Neural progenitor cell (in vitro differentiated cells): ENCODE results near the gene CHRNE.

Source experiments
- CTCF ChIP-seq: fragments of 200-600 bp; sonication (generic); IDR thresholded peaks from 2 replicates; pipeline ENCODE4 v1.5.1; 2017; ENCODE audit warnings: antibody characterized with exemption, mild to moderate bottlenecking
- EZH2 ChIP-seq: fragments of 200-600 bp; sonication (generic); IDR thresholded peaks from 2 replicates; pipeline ENCODE4 v1.6.1; 2017; ENCODE audit warnings: antibody characterized with exemption, mild to moderate bottlenecking, moderate library complexity
- EZH2phosphoT487 ChIP-seq: fragments of 200-600 bp; sonication (generic); IDR thresholded peaks from 2 replicates; pipeline ENCODE4 v1.6.1; 2017; ENCODE audit warnings: antibody characterized with exemption

- no peak for TF ChIP-seq CTCF
- no peak for TF ChIP-seq EZH2
- TF ChIP-seq EZH2phosphoT487, result no peak
Measured at GRCh38 chr17:4933646-4934045, 30.7 kb upstream of the CHRNE start.
